A549 (cell line): Measurements from ENCODE around the gene CCL25. TPM values are rescaled to one million over a fixed set of nuclear protein-coding genes. Genes with fewer than 3 reads are reported as not detected.

Experiments used
- ATAC-seq, 2 experiments: fragments of 200-7000 bp in 1 of 2; fragments of >200 bp in 1 of 2; cut with Nextera tagmentation in 1 of 2; cut with Tn5 transposase in 1 of 2; 3 replicates each; pipeline versions ENCODE4 v1.8.0 to v1.9.1; 2018 to 2020; ENCODE audit warnings: mild to moderate bottlenecking in 1 of 2, moderate library complexity in 1 of 2
- CTCF ChIA-PET: fragments of 300-600 bp; sonication (Branson Sonifier 250); formaldehyde crosslinking; extraction: SDS; loops from one replicate; lab custom pipeline; 2021; ENCODE audit warnings: antibody characterized with exemption, inconsistent platforms; lab: Yijun Ruan, JAX
- POLR2A ChIA-PET: fragments of 350-600 bp; formaldehyde crosslinking; extraction: SDS; loops from one replicate; lab custom pipeline; 2021; ENCODE audit warnings: antibody characterized with exemption, inconsistent platforms; lab: Yijun Ruan, JAX
- DNase-seq, 2 experiments: peaks; one replicate each; pipeline versions ENCODE4 v3.0.0 to v3.0.0-alpha.2; 2011 to 2016; ENCODE audit warnings: low read depth in 1 of 2, low spot score in 1 of 2
- FAIRE-seq: peaks from 2 replicates; lab custom pipeline; 2011; peaks lifted over from hg19 to GRCh38; lab: Jason Lieb, UNC
- H3K27ac ChIP-seq, 2 experiments: fragments of >200 bp; sonication (Bioruptor Twin); formaldehyde crosslinking; 3 replicates each; pipeline ENCODE4 v1.5.1; 2016 to 2017
- H3K4me1 ChIP-seq: fragments of >200 bp; sonication (Bioruptor Twin); formaldehyde crosslinking; 3 replicates; pipeline ENCODE4 v1.6.1; 2016
- H3K4me2 ChIP-seq: fragments of >200 bp; sonication (Bioruptor Twin); formaldehyde crosslinking; 3 replicates; pipeline ENCODE4 v1.6.1; 2016
- H3K4me3 ChIP-seq: fragments of >200 bp; sonication (Bioruptor Twin); formaldehyde crosslinking; 3 replicates; pipeline ENCODE4 v1.5.1; 2016
- H3K9me3 ChIP-seq: fragments of >200 bp; sonication (Bioruptor Twin); formaldehyde crosslinking; 3 replicates; pipeline ENCODE4 v1.6.1; 2016
- CHD4 ChIP-seq: fragments of 200-600 bp; sonication (generic); IDR thresholded peaks from 2 replicates; pipeline ENCODE4 v1.6.1; 2016; ENCODE audit warnings: antibody characterized with exemption, mild to moderate bottlenecking, borderline replicate concordance
- EP300 ChIP-seq, 2 experiments: fragments of >200 bp; sonication (Bioruptor Twin); formaldehyde crosslinking; IDR thresholded peaks; 2 replicates in 1 of 2; 3 replicates in 1 of 2; pipeline ENCODE4 v1.6.1; 2016 to 2017
- ESRRA ChIP-seq: fragments of 150-350 bp; IDR thresholded peaks from 2 replicates; pipeline ENCODE4 v1.6.1; 2014; ENCODE audit warnings: mild to moderate bottlenecking, low read length, borderline replicate concordance
- FOXS1 ChIP-seq: fragments of 250-450 bp; sonication (Bioruptor Pico); IDR thresholded peaks from 2 replicates; pipeline ENCODE4 v1.5.0; 2020; ENCODE audit warnings: mild to moderate bottlenecking, moderate library complexity
- MAZ ChIP-seq: fragments of 150-350 bp; IDR thresholded peaks from 2 replicates; pipeline ENCODE4 v1.6.1; 2014; ENCODE audit warnings: antibody characterized with exemption, low read depth, low read length, borderline replicate concordance
- POLR2A ChIP-seq: IDR thresholded peaks from 2 replicates; pipeline ENCODE4 v1.6.1; 2012; ENCODE audit warnings: mild to moderate bottlenecking, low read length
- POLR2AphosphoS2 ChIP-seq: conservative IDR thresholded peaks from 2 replicates; pipeline ENCODE4 v1.6.1; 2012; ENCODE audit warnings: low read length, improper control_type of control experiment, inconsistent platforms
- RARB ChIP-seq: fragments of 250-450 bp; sonication (Bioruptor Pico); IDR thresholded peaks from 2 replicates; pipeline ENCODE4 v1.8.0; 2021; ENCODE audit warnings: mild to moderate bottlenecking, moderate library complexity
- RCOR1 ChIP-seq: fragments of 150-350 bp; IDR thresholded peaks from 2 replicates; pipeline ENCODE4 v1.6.1; 2014; ENCODE audit warnings: antibody characterized with exemption, low read length, low read depth
- TP53 ChIP-seq: fragments of 250-450 bp; sonication (Bioruptor Pico); IDR thresholded peaks from 2 replicates; pipeline ENCODE4 v1.5.0; 2021; ENCODE audit warnings: mild to moderate bottlenecking, moderate library complexity
- WGBS: methylation state at CpG from one replicate; pipeline ENCODE4 v1.1.6; 2017; ENCODE audit errors: missing lambda C conversion rate; 5-methylcytosine and 5-hydroxymethylcytosine counted together
- polyA plus RNA-seq, 4 experiments: library from polyadenylated mRNA; depleted of rRNA in 3 of 4; stranded (reverse); fragments of >200 nt; fragmentation: RNase III in 1 of 4; extraction: RNeasy Plus Mini Kit Qiagen cat#74134 plus additional on column Dnase treatment in 1 of 4; gene quantifications; 2 replicates in 3 of 4; 3 replicates in 1 of 4; pipeline ENCODE4 v1.2.3, GENCODE V29; 2011 to 2017
- TF ChIP-seq, protein P1 (sequence below): fragments of 200-600 bp; sonication (generic); IDR thresholded peaks from 2 replicates; pipeline ENCODE4 v1.6.1; 2016; ENCODE audit warnings: antibody characterized with exemption, mild to moderate bottlenecking, moderate library complexity
- TF ChIP-seq, protein P2 (sequence below): fragments of 150-350 bp; IDR thresholded peaks from 2 replicates; pipeline ENCODE4 v1.6.1; 2014; ENCODE audit warnings: low read depth, mild to moderate bottlenecking, low read length

Gene CCL25
- polyA plus RNA-seq, 2 of the 4 experiments (the other 2 are of a cell fraction), result not detected

DNA sequence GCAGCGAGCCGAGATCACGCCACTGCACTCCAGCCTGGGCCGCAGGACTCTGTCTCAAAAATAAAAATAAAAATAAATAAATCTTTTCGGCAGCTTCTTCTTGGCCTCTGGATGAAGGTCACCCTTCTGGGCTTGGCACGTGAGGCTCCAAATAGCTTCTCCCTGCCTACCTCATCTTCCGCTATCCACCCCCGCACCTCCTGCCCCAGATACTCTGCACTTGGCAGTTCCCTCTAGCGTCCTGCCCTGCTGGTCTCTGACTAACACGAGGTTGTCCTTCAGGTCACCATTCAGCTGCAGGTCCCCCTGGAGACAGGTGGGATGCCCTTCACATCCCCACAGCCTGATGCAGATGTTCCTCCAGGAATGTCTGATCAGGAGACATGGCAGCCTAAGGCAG, 8.5 kb upstream of the CCL25 start:
- DNase-seq (no peak), ATAC-seq (no peak), FAIRE-seq (no peak)
- Histone ChIP-seq H3K4me2 (no peak overlapping the region), H3K27ac (no peak overlapping the region), H3K4me3 (no peak overlapping the region), H3K4me1 (no peaks in the 10 kb centered on the region), H3K9me3 (no peaks in the 10 kb centered on the region)
- WGBS, result 83% methylated on average over 10 of the region's 10 CpGs
- CTCF ChIA-PET, result interaction anchor here (0.6 kb wide), 1 partner anchor 177 kb away, joined by 3 read pairs; no protein-coding TSS in a partner anchor
- POLR2A ChIA-PET, result no interaction called here
- no peak for TF ChIP-seq CHD4
- TF ChIP-seq MAZ, result no peak
- TF ChIP-seq, protein P1, sequence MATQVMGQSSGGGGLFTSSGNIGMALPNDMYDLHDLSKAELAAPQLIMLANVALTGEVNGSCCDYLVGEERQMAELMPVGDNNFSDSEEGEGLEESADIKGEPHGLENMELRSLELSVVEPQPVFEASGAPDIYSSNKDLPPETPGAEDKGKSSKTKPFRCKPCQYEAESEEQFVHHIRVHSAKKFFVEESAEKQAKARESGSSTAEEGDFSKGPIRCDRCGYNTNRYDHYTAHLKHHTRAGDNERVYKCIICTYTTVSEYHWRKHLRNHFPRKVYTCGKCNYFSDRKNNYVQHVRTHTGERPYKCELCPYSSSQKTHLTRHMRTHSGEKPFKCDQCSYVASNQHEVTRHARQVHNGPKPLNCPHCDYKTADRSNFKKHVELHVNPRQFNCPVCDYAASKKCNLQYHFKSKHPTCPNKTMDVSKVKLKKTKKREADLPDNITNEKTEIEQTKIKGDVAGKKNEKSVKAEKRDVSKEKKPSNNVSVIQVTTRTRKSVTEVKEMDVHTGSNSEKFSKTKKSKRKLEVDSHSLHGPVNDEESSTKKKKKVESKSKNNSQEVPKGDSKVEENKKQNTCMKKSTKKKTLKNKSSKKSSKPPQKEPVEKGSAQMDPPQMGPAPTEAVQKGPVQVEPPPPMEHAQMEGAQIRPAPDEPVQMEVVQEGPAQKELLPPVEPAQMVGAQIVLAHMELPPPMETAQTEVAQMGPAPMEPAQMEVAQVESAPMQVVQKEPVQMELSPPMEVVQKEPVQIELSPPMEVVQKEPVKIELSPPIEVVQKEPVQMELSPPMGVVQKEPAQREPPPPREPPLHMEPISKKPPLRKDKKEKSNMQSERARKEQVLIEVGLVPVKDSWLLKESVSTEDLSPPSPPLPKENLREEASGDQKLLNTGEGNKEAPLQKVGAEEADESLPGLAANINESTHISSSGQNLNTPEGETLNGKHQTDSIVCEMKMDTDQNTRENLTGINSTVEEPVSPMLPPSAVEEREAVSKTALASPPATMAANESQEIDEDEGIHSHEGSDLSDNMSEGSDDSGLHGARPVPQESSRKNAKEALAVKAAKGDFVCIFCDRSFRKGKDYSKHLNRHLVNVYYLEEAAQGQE, result no peak
- TF ChIP-seq TP53, result no peak
- TF ChIP-seq, protein P2, sequence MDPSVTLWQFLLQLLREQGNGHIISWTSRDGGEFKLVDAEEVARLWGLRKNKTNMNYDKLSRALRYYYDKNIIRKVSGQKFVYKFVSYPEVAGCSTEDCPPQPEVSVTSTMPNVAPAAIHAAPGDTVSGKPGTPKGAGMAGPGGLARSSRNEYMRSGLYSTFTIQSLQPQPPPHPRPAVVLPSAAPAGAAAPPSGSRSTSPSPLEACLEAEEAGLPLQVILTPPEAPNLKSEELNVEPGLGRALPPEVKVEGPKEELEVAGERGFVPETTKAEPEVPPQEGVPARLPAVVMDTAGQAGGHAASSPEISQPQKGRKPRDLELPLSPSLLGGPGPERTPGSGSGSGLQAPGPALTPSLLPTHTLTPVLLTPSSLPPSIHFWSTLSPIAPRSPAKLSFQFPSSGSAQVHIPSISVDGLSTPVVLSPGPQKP, result no peak
- TF ChIP-seq POLR2A, result no peak
- no peak for TF ChIP-seq RCOR1
- no peak for TF ChIP-seq RARB (CRISPR knock-in tag)

DNA sequence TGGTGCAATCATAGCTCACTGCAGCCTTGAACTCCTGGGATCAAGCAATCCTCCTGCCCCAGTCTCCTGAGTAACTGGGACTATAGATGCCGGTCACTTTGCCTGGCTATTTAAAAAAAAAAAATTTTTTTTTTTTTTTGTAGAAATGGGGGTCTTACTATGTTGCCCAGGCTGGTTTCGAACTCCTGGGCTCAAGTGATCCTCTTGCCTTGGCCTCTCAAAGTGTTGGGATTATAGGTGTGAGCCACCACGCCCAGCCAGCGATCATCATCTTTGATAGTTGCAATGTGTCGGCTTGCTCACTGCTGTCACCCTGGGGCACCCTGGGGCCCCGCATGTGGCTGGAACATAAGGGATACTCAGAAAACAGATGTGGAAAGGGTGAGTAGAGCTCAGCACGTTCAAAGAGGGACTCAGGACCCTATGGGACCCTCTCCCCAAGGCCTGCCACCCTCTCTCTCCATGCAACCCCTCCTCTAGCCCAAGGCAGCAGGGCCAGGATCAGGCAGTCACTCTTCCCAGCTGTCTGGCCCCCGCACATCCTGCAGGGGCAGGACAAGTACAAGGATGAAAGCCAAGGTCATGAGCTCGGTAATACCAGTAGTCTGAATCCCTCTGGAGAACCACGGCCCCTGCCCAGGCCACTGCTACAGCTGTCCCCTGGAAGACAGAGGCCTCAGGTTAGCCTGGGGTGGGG, 6.5 kb upstream of the CCL25 start:
- no peak for FAIRE-seq
- POLR2A ChIA-PET, result no interaction called here

DNA sequence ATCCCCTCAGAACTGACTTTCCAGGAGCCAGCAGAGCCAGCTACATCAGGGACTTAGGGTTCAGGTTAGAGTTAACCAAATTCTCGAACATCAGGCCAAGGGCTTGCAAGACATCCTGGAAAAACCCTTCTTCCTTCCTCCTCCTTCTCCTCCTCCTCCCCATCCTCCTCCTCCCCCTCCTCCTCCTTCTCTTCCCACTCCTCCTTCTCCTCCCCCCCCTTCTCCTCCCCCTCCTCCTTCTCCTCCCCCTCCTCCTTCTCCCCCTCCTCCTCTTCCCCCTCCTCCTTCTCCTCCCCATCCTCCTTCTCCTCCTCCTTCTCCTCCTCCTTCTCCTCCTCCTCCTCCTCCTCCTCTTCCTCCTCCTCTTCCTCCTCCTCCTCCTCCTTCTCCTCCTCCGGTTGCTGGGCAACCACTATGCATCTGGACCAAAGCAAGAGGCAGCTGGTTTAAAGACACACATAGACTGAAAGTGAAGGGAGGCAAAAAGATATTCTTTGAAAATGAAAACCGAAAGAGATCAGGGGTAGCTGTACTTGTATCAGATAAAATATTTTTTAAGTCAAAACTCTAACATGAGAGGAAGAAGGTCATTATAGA, 5.9 kb upstream of the CCL25 start:
- Histone ChIP-seq H3K4me2 (no peak overlapping the region), H3K27ac (no peak overlapping the region), H3K9me3 (no peaks in the 10 kb centered on the region), H3K4me3 (no peak overlapping the region), H3K4me1 (no peaks in the 10 kb centered on the region)
- FAIRE-seq, result no peak
- ChIA-PET POLR2A (no interaction called here), CTCF (interaction anchor here (0.7 to 1.3 kb wide), 2 partner anchors 45 to 206 kb away, joined by 3 read pairs; no protein-coding TSS in a partner anchor)
- WGBS, result 17% methylated on average over 3 of the region's 3 CpGs
- DNase-seq, result no peak
- no peak for TF ChIP-seq EP300 (IDR thresholded peaks at IDR 0.05)
- no peak for ATAC-seq

More for the DNA sequence above, 6.5 kb upstream of the CCL25 start:
- Histone ChIP-seq H3K4me3 (no peak overlapping the region), H3K9me3 (no peaks in the 10 kb centered on the region), H3K27ac (no peak overlapping the region), H3K4me2 (no peak overlapping the region), H3K4me1 (no peaks in the 10 kb centered on the region)
- ATAC-seq, result peak in 1 of 2 experiments; percentile 25; a peak in 1 of 6 replicates
- 63% methylated on average over 7 of the region's 10 CpGs for WGBS
- CTCF ChIA-PET, result interaction anchor here (0.7 to 1.3 kb wide), 5 partner anchors 24 to 638 kb away, joined by 3 to 4 read pairs (median 3); no protein-coding TSS in a partner anchor
- DNase-seq, result no peak
- no peak for TF ChIP-seq POLR2AphosphoS2
- no peak for TF ChIP-seq RCOR1
- no peak for TF ChIP-seq FOXS1 (CRISPR knock-in tag)
- TF ChIP-seq ESRRA, result no peak
